DMS 273 treated with DMSO at 0.1 percent for 48 hours (cell line): ENCODE data around the gene IL20RB.

Experiments
- DNase-seq: peaks from one replicate; lab custom pipeline; 2025; lab: John Stamatoyannopoulos, UW

Gene IL20RB

GRCh38 chr3:136957751-136958288, at the start of gene IL20RB:
TSS of gene IL20RB (plus strand) at chr3:136957983. CDS start at chr3:136958114, 131 bp downstream.
- DNase-seq: no peak

GRCh38 chr3:136908297-136908696, 49.5 kb upstream of the IL20RB start:
- DNase-seq: no peak

GRCh38 chr3:136909187-136909586, 48.6 kb upstream of the IL20RB start:
- no peak for DNase-seq

- no peak for DNase-seq
These were observed 47.1 kb upstream of the IL20RB start for GRCh38 chr3:136910697-136911096.

GRCh38 chr3:136913168-136913567, 44.6 kb upstream of the IL20RB start:
- DNase-seq: no peak

- no peak for DNase-seq
These were observed 43.0 kb upstream of the IL20RB start for GRCh38 chr3:136914739-136915138.

- no peak for DNase-seq
These were observed 41.6 kb upstream of the IL20RB start for GRCh38 chr3:136916223-136916622.

- DNase-seq: no peak
These were observed 37.8 kb upstream of the IL20RB start for GRCh38 chr3:136919799-136920580.

GRCh38 chr3:136920904-136921611, 36.7 kb upstream of the IL20RB start:
- DNase-seq: no peak

GRCh38 chr3:136925425-136926190, 32.2 kb upstream of the IL20RB start:
- DNase-seq: no peak

- no peak for DNase-seq
These were observed 29.5 kb upstream of the IL20RB start for GRCh38 chr3:136928240-136928639.

- DNase-seq: no peak
These were observed 27.7 kb upstream of the IL20RB start for GRCh38 chr3:136929977-136930670.

GRCh38 chr3:136931606-136932005, 26.2 kb upstream of the IL20RB start:
- DNase-seq: no peak

- DNase-seq: no peak
These were observed 25.3 kb upstream of the IL20RB start for GRCh38 chr3:136932523-136932922.

GRCh38 chr3:136932978-136933772, 24.6 kb upstream of the IL20RB start:
- DNase-seq: no peak

GRCh38 chr3:136937175-136937574, 20.6 kb upstream of the IL20RB start:
- DNase-seq: no peak

- DNase-seq: no peak
These were observed 19.9 kb upstream of the IL20RB start for GRCh38 chr3:136937851-136938250.

- DNase-seq: no peak
These were observed 19.4 kb upstream of the IL20RB start for GRCh38 chr3:136938334-136938733.

- no peak for DNase-seq
These were observed 18.3 kb upstream of the IL20RB start for GRCh38 chr3:136939489-136939888.

- no peak for DNase-seq
These were observed 15.0 kb upstream of the IL20RB start for GRCh38 chr3:136942803-136943202.

- no peak for DNase-seq
These were observed 14.3 kb upstream of the IL20RB start for GRCh38 chr3:136943436-136943835.
